Stimulated activated naive CD8-positive, alpha-beta T cell treated with anti-CD3 and anti-CD28 coated beads, Interleukin-15, Interleukin-2, amounts not matched to agents 100 U/mL and 50 U/mL, for 24 hours (primary cell): Measurements from ENCODE around the gene GATAD2B.

Source experiments
- ATAC-seq: fragments of 150-1000 bp; cut with Tn5 transposase; one replicate; pipeline ENCODE4 v1.10.0; 2021
- DNase-seq: peaks from one replicate; pipeline ENCODE4 v3.0.0; 2021

Gene GATAD2B

DNA sequence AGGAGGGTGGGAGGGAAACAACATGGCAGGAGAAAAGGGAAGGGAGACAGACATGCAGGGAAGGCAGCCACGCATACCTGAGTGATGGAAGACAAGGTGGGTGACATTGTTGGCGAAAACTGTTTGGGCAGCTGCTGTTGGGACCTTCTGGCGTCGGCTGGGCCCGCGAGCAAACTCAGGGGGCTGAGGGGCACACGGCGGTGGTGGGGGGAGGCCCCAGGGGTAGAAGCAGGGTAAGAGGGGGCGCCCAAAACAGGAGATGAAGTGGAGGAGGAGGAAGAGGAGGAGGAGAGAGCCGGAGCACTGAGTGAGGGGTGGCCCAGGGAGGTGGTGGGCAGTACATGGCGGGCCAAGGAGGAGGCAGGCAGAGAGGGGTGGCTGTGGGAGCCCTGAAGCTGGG lies 28.4 kb upstream of the GATAD2B start:
- ATAC-seq (no peak), DNase-seq (no peak)

DNA sequence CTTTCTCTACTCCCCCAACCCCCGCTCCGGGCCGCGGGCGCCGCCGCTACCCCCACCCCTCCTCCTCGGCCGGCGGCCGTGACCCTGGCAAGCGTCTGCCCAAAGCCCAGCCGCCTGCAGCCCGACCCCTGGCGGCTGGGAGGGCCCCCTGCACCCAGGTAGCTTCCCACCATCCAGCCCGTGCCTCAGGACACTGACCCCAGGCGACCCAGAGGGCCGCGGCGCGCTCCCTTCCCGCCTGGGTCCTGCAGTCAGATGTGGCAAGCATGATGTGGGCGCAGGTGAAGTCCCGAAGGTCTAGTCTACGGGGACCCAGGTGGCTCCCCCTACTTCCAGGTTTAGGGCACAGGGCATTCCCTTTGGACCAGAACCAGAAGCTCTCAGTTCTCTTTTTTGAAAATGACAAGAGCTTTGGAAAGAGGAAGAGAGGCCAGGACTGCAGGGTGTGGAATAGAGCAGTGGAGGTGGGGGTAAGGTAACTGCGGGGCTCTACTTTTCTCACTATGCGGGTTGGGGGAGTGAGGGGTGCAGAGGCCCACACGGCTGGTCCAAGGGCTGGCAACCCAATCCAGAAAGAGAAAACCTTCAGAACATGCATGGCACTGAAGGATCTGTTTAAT lies 24.0 kb upstream of the GATAD2B start, which contains the start of gene DENND4B:
TSS of gene DENND4B (minus strand) at position 97 of the 620 bp plus-strand sequence. CDS start 2,344 bp downstream, outside the sequence.
- ATAC-seq (peak; percentile 73), DNase-seq (peak; percentile 85)

DNA sequence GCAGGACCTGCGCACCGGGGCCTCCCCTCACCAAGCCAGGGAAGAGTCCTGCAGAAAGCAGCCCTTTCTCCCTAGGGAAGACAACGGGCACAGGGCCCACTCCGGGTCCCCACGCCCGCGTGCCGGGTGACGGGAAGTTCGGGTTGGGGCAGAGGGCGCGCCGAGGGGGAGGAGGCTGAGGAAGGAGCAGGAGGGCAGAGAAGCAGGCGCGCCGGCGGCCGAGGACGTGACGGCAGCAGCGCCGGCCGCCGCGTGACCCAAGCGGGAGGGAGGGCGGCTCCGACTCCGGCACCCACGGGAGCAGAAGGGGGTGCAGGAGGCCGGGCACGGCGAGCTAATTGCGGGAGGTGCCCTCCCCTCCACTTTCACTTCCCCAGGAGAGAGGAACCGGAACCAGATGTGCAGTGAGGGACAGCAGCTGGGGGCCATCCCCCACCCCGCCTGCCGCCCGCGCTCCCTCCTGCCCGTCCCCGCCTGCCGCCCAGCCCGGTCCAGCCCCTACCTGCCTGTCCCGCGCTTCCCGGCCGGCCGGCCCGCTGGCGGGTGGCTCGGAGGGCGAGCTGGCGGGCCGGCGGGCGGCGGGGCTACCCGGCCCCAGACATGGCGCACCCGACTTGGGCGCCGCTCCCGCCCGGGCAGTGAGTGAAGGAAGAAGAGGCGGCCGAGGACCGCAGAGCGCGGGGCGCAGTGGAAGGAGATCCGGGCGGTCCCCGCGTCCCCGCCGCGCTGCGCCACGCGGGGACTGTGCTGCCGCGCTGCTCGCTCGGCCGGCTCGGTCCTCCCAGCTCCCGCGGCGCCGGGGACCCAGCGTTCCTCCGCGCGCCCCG lies 23.2 kb upstream of the GATAD2B start:
- DNase-seq (peak; percentile 80), ATAC-seq (peak; percentile 71)

DNA sequence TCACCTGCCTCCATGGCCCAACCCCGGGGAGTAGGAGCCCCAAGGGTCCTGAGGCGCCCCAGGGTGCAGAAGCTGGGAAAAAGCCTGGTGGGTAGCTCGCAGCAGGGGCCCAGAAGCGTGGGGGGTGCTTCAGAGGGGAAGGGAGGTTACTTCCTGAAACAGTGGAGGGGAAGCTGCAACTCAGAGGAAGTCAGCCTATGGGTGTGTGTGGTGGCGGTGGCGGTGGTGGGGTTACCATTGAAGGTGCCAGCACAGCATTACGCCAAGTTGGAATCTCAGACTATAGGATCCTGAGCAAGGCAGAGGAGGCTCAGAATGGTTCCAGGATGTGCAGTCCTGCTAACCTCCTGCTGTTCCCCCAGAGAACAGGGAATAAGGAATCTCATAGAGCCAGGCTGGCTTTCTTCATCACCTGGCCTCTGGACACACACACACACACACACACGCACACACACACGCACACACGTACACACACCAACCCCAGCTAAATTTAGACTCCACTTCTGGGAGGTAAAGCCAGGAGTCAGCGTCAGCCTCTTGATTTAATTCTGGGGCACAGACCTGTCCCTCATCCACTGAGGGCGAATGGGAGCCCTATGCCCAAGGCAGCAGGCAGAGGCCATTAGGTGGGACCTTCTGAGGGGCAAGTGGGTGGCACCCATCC lies 22.5 kb upstream of the GATAD2B start:
- DNase-seq: peak; percentile 84
- ATAC-seq: peak; percentile 65

DNA sequence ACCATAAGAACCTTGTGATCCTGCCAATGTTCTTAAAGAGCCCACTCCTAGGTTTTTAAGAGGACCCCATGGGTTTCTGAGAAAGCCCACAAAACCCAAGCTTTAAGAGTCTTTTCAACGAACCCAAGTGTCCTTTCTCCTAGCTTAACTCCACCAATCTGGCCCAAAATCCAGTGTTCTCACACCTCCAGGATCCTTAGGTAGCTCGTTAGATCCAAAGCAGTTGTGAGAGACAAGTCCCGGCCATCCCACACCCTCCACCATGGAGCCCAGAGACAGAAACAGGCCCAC lies 22.0 kb upstream of the GATAD2B start:
- DNase-seq (no peak), ATAC-seq (no peak)

DNA sequence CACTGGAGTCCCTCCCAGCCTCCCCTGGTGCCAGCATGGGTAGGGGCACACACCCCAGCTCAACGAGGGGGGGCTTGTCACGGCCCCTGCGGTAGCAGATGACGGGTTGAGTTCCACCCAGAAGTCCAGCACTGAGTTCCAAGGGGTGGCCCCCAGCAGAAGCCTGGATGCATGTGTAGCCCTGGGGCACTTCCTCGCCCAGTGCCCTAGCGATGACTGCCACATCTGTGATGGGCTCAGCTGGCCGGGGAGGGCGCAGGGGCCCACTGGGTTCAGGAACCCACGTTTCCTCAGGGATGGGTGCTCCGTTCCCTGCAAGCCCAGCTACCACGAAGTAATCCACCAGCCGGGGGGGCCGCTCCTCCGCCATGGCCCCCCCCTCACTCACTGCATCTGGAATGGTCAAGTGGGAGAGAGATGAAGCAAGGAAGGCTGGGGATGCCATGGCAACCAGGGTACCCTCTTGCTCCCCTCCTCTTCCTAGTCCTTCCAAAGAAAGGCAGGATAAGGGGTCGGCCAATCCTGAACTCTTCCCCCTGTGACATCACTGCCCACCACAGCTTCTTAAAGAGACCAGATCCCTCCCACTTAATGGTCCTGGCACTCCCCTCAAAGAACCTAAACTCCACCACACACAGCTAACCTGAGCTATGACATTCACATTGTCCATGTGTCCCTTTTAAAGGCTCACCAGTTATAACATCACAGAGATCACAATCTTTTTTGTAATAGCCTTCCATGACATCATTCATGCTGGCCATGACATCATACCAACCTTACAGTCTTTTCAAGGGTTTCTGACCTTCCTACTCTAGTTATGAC lies 21.4 kb upstream of the GATAD2B start:
- ATAC-seq: no peak

DNA sequence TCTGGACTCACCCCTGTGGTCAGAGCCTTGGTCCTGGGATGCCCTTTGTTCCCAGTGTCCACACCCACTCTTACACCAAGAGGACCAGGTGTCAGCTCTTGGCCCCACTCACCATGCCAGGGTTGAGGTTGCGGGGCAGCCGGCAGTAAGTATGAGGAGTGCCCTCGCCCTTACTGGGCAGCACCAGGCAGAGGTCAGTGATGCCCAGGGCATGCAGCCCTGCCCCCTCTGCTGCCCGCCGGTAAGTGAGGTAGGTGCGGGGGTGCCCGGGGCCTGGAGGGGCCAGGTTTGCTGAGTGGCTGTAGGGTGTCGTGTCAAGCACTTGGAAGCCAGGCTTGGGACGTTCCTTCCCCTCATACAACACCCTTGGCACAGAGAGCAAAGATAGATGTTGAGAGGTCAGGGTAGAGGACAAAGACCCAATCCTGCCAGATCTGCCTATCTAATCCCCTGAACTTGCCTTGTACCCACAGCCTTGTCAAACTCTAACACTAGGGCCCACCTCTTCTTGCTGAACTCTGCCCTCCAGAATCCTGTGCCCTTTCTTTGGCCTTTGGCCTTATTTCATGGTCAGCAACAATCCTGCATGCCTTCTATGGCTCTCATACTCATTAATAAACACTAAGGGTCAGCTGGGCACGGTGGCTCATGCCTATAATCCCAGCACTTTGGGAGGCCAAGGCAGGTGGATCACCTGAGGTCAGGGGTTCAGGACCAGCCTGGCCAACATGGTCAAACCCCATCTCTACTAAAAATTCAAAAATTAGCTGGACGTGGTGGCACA lies 20.2 kb upstream of the GATAD2B start:
- no peak for DNase-seq
- no peak for ATAC-seq

More for the DNA sequence above, 21.4 kb upstream of the GATAD2B start:
- no peak for DNase-seq

DNA sequence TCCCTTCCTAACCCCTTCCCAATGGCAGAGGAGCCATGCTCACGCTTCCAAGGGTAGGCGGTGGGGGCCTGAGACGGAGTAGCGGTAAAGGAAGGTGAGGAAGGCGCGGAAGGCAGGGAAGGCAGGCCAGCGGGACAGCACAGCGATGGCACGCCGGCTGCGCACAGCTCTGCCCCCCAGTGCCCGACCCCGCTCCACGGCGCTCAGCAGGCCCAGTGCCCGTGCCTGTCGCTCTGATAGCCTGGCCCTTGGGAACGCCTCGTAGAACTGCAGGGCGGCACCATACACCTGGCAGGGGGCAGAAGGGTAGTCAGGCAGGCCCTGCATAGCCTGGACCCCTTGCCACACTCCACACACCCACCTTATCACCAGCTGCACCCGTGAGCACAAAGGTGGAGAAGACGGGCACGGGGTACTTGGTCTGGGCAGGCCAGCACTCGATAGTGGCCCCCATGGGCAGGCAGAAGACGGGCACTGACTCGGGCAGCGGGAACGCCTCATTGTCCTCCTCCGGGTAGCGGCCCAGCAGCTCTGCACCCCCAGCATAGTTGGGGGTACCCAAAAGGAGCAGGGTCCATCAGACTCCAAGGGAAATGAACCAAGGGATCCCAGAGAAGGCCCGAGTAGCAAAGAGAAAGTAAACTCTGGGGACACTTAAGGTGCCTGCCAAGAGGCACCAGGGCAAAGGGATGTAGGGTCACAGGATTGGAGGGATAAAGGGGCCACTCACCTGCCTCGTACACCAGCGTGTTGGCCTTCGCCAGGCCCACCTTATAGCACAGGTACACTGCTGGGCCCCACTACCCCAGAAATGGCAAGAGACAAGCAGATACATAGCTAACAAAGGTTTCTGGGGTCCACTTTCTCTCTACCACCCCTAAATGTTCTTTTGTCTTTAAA lies 19.3 kb upstream of the GATAD2B start:
- DNase-seq: no peak
- ATAC-seq: no peak

DNA sequence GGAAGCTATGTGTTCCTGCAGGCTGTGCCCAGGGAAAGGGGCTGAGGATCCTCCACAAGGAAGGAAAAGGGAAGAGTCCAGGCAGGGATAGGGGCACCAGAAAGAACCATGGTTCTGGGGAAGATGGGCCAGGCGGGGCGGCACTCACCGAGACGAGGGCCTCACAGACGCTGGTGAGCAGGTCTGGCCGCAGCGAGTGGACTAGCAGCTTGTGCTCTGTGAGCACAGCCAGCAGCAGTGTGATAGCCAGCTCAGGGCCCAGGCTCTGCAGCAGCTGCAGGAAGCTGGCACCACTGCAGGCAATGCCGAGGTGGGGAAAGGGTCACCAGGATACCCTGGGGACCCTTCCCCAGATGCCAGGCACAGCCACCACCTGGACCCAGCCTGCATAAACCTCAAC lies 18.0 kb upstream of the GATAD2B start:
- DNase-seq: no peak
- ATAC-seq: no peak

DNA sequence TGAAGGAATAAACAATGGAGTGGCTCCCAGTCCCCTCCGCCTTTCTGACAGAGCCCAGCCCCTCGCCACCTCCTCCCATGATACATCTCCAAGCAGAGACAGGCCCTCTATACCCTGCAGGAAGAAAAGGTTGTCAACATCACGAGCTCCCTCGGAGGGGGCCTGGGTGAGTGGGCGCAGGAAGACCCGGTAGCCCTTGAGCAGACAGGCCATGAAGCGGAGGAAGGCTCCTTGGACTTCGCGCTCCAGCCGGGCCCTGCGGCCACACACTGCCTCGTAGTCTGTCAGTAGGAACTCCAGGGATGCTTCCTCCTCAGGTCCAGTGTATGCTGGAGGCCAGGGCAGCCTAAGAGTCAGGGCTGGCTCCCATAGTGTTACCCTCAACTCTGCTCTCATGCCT lies 16.7 kb upstream of the GATAD2B start:
- ATAC-seq (no peak), DNase-seq (no peak)

DNA sequence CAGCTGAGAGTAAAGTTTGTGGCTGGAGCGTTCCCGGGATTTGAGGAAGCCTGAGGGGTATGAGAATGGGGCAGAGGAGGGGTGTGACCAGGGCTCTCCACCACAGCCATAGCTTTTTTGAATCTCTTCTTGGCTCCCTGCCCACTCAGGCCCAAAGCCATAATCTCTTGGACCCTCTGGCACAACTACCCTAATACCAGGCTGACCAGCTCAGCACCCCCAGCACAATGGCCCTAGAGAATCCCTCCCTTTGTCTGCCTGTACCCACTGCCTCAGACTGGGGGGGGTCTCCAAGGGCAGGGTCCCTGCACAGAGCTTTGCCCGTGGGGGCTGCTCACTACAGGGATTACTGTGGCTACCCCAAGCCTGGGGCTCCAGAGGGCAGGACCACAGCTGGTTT lies 16.2 kb upstream of the GATAD2B start:
- ATAC-seq: no peak
- no peak for DNase-seq

DNA sequence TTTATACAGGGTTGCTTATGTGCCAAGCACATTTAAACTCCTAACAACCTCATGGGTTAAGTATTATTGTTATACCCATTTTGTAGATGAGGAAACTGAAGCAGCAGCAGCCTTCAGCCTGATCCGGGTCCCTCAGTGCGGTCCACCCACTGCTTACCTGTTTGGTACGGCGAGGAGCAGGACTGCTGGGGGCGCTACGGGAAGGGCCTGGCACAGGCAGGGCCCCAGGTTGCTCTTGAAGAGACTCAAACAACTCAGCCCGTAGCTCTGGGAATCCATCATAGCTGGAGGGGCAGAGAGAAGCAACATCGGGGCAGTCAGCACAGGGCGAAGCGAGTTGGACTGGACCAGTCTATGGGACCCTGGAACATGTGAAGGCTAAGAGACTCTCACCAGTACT lies 14.6 kb upstream of the GATAD2B start:
- no peak for DNase-seq
- ATAC-seq: no peak

DNA sequence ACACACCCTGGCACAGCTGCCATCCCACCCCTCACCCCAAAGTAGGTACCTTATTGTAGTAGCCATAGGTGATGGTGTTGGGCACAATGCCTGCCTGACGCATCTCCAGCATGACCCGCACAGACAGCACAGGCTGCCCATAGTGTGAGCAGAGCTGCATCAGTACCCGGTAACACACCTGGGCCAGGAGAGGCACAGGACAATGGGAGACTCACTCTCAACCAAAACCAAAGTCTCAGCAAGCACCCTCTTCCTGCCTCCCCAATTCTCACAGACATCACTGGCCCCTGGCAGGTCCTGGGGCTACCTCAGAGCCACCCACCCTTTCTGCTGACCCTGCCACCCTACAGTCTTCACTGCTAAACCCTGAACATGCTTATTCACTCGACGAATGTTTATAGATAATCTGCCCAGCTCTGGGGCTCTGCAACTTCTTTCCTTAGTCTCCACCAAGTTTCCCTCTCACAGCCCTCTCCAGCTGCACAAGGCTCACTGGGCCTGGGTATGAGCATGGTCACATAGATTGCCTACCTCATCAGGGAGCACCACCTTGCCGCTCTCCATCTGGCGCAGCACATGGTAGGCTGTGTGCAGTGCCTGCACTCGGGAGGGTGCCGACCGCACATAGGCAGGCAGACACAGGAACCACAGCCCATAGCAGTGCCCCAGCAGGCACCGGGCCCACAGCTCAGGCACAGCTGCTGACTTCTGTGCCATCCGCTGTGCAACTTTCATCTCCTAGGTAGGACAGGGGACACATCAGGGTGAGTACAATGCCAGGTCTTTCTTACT lies 13.4 kb upstream of the GATAD2B start:
- DNase-seq: no peak

DNA sequence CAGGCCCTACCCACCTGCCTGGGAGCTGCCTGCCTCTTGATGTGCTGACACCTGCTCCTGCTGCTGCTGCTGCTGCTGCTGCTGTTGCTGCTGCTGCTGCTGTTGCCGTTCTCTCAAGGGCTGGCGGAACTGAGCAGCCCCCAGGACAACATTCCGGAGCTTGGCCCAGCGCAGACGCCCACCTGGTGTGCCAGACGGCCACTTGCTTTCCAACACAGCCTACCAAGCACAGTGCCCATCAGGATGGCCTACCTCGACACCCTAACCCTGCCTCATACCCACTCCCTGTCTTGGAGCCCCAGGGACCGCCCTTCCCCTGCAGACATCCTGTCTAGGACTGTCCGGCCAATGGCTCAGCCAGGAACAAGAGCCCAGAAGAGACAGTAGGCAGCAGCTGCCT lies 12.0 kb upstream of the GATAD2B start:
- no peak for ATAC-seq
- DNase-seq: no peak

More for the DNA sequence above, 13.4 kb upstream of the GATAD2B start:
- ATAC-seq: no peak

DNA sequence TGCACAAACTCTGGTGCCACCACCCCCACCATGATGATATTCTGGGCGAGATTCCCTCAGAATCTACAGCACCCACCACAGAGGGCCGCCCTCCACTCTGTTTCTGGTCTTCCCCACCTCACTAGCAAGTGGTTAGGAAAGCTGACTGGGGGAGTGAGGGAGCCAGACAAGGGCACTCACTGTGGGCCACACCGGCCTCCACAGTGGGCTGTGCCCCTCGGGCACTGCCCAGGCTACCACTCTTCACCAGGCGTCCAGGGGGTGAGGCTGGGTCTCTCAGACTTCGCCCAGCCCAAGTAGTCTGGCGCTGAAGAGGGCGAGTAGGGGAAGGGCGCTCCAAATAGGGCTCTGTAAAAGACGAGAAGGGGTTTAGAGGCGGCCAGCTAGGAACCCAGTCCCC lies 11.2 kb upstream of the GATAD2B start:
- DNase-seq: no peak
- ATAC-seq: no peak

DNA sequence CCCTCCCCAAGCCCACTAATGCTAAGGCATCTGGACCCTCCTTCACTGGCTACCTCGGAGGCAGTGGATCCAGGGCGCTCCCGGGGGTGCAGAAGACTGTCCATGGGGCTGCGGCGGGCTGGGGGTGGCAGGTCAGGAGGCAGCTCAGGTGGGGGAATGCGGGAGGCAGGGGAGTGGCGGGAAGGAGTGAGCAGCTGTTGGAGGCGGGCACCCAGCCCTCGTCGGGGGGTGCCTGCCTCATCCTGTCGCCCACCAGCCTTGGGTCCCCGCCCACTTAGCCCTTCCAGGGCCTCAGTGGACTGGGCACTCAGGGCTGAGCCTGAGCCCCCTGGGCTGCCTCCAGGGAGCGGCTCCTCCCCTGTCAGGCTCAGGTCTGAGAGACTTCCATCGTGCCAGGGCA lies 10.7 kb upstream of the GATAD2B start:
- DNase-seq (no peak), ATAC-seq (no peak)

DNA sequence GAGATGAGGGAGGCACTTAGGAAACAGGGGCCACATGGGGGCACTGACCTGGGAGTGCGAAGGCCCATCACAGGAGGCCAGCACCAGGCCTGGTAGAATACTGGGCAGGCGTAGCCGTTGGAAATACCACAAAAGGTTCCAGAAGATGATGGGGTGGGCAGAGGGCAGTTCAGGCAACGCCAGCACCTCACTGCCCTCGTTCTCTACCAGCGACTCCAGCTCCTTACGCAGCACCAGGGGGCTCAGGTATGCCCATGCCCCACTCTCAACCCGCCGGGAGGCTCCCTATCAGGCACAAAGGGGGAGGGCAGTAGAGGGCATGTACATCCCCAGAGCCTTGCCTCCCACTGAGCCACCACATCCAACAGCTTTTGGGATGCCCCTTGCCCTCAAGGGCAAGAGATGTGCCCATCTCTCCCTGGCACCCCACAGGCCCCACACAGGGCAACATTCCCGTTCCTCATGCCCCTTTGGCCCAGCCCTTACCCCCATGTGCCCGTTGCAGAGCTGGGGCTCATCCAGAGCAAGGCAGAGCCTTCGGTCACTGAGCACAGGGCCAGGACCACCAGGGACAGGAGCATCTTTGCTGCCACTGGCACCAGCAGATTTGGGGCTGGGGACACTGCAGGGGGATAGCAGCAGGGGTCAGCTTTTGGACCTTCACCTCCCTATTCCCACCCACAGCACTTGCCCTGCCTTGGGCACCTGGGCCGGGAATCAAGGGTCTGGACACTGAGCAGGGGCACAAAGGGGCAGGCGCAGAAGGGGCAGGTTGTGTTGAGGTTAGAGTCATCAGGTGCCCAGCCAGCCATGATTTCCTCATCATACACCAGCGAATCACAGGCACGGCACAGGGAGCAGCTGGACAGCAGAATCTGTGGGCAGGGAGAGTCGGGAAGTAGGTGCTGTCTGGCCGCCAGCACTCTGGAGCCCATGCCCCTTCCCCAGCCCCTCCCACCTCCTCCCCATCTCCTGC lies 9.7 kb upstream of the GATAD2B start:
- ATAC-seq (no peak), DNase-seq (no peak)
